Hematopoietic multipotent progenitor cell treated with erythropoietin and hydrocortisone succinate and interleukin-3 and kit ligand, for 6 days (in vitro differentiated cells): ENCODE data around the gene SP1.

Source experiments
- DNase-seq: peaks from one replicate; pipeline ENCODE4 v3.0.0-alpha.2; 2015

SP1 gene

GRCh38 chr12:53452159-53453077 is 72.4 kb downstream of the SP1 start:
- DNase-seq, result peak; percentile 87

- no peak for DNase-seq
These were observed 74.1 kb downstream of the SP1 start for GRCh38 chr12:53453953-53454640.

DNA sequence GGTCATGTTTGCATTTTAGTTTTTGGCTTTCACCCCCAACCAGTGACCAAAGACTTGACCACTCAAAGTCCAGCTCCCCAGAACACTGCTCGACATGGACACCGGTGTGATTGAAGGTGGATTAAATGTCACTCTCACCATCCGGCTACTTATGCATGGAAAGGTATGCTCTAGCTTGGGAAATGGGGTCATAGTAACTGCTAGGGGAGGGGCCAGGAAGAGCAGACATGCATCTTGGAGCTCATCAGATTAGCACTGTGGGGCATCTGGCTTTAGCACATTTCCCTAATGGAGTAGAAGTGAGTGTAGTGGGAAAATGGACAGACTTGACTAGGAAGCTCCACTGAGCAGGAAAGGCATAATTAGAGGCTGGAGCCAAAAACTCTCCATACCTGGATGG is 74.7 kb downstream of the SP1 start:
- no peak for DNase-seq

GRCh38 chr12:53456654-53457366 is 76.8 kb downstream of the SP1 start:
- no peak for DNase-seq

- DNase-seq, result no peak
These were observed 79.1 kb downstream of the SP1 start for GRCh38 chr12:53459097-53459496.

DNA sequence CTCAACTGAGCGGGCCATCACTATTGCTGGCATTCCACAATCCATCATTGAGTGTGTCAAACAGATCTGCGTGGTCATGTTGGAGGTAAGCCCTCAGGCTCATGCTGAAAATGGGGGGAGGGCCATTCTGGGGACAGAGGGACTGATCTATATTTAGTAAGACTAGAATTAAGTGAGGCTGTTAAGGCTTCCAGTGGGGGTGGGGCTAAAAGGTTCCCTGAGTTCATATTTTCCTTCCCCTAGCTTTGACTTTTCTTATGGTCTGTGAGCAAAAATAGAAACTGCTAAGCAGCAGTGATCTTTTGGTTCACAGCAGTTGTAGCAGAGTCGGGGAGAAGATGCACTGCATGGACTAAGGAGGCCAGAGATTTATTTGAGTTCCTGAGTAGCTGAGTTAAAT is 81.1 kb downstream of the SP1 start:
- DNase-seq, result no peak

GRCh38 chr12:53461591-53461990 is 81.6 kb downstream of the SP1 start:
- DNase-seq, result no peak

DNA sequence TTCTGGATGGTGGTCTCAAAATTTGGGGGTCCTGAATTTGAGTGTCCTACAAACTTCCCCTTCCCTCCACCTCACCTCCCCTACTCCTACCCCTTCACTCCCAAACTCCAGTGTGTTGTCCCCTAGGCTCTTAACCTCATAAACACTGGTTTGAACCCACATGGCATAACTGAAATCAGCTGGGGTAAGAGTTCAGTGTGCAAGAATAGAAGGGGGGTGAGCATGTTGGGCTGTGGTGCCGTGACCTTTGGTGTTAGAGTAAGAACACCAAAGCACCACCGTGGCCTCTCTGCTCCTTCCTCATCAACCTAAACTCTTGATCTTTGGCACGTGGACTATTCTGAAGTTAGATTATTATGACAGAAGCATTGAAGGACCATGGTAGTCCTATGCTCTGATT is 83.0 kb downstream of the SP1 start:
- DNase-seq, result no peak

DNA sequence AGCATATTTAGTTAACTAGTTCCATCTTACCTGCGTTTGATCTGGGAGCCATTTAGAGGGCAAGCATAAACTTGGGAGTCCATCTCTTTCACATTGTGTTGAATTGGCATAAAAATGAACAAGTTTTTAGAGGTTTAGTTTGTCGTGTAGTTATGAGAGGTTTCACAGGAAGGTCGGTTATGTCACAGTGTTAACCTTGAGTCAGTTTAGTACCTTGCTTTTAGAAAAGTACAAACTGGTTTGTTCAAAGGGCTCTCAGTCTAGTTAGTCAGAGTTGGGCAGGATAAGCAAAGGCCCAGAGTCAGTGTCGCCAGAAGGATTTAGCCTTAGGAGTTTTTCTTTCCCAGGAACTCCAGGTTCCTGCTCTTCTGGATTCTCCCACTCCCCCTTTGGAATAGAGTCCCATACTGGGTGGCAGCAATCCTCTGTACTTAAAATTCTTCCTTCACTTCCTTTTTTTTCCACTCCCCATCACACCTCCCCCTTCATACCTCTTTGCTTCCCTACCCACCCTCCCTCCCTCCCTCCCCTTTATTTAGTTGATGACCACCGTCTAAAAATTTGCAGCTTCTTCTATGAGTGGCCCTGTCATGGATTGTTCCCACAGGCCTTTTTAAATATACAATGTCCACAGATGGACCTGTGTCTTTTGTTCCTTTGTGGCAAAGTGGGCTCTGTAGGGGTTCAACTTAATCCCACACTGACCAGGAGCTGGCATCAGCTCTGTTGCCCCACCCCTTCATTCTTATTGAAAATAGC is 84.0 kb downstream of the SP1 start:
- DNase-seq, result no peak

DNA sequence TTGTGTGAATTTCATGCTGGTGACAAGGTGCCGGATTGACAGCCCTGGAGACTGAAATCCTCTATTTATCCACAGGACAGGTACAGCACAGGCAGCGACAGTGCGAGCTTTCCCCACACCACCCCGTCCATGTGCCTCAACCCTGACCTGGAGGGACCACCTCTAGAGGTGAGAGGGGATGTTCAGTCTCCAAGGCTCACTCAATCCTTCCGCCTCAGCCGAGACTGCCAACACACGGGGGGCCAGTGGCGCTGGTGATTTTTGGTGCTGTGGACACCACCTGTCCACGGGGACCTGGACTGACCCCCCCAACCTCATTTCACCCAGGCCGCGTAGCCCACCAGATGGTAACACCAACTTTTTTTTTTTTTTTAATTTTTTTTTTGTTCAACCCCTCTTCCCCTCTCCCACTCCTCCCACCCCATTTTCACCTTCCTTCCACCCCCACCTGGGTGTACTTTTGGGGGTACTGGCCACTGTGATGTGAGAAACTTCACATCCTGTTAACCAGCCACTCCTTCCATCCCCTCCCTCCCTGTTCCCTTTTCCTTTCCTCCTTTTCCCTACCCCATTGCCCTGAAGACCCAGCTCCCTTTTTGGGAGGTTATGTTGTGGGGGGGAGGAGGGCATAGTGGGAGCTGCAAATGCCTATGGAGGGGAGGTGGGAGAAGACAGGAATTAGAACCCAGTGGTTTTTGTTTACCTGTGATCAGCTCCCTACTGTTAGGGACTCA is 84.9 kb downstream of the SP1 start:
- no peak for DNase-seq

- no peak for DNase-seq
These were observed 85.7 kb downstream of the SP1 start for GRCh38 chr12:53465679-53466078.
